GM21786 (cell line): ENCODE measurements around the gene FAM107B.
"Not testable (repeated sequence)": the region's sequence is repeated elsewhere in the genome, so short reads cannot be mapped to it uniquely, and the experiment has no call there.

ENCODE experiments used
- ATAC-seq: cut with Tn5 transposase; IDR thresholded peaks from one replicate; pipeline ENCODE4 v1.9.1; 2021; ENCODE audit not compliant: unreplicated experiment

Gene FAM107B

GRCh38 chr10:14667280-14667679 lies 107.4 kb downstream of the FAM107B start:
- ATAC-seq: no peak

- ATAC-seq: no peak
Observed at GRCh38 chr10:14665865-14666857, 108.5 kb downstream of the FAM107B start.

GRCh38 chr10:14665304-14665703 lies 109.4 kb downstream of the FAM107B start:
- ATAC-seq: no peak

- ATAC-seq: no peak
Observed at GRCh38 chr10:14664345-14664744, 110.4 kb downstream of the FAM107B start.

GRCh38 chr10:14661818-14662217 lies 112.9 kb downstream of the FAM107B start:
- ATAC-seq: no peak

- no peak for ATAC-seq
Observed at GRCh38 chr10:14660831-14661230, 113.9 kb downstream of the FAM107B start.

- peak; percentile 82 for ATAC-seq
Observed at GRCh38 chr10:14659626-14660196, 115.0 kb downstream of the FAM107B start.

- ATAC-seq: not testable (repeated sequence)
Observed at GRCh38 chr10:14659137-14659536, 115.6 kb downstream of the FAM107B start.

GRCh38 chr10:14658331-14659127 lies 116.2 kb downstream of the FAM107B start:
- no peak for ATAC-seq

- no peak for ATAC-seq
Observed at GRCh38 chr10:14656052-14656730, 118.5 kb downstream of the FAM107B start.

GRCh38 chr10:14654821-14655382 lies 119.8 kb downstream of the FAM107B start:
- ATAC-seq: no peak

GRCh38 chr10:14653271-14654161 lies 121.2 kb downstream of the FAM107B start:
- ATAC-seq: no peak

GRCh38 chr10:14652816-14653215 lies 121.9 kb downstream of the FAM107B start:
- no peak for ATAC-seq

GRCh38 chr10:14652067-14652466 lies 122.6 kb downstream of the FAM107B start:
- no peak for ATAC-seq

- no peak for ATAC-seq
Observed at GRCh38 chr10:14649739-14650138, 125.0 kb downstream of the FAM107B start.

GRCh38 chr10:14648946-14649345 lies 125.8 kb downstream of the FAM107B start:
- ATAC-seq: no peak

- ATAC-seq: peak; percentile 91
Observed at GRCh38 chr10:14648005-14648765, 126.5 kb downstream of the FAM107B start.

- ATAC-seq: peak; percentile 38
Observed at GRCh38 chr10:14645239-14645960, 129.3 kb downstream of the FAM107B start.
